ENCODE data around the gene PROKR1. TPM values are rescaled to one million over a fixed set of nuclear protein-coding genes. Genes with fewer than 3 reads are reported as not detected.

Gene PROKR1
- total RNA-seq, 1 donor from 2014 or later: 1.8 TPM

DNA sequence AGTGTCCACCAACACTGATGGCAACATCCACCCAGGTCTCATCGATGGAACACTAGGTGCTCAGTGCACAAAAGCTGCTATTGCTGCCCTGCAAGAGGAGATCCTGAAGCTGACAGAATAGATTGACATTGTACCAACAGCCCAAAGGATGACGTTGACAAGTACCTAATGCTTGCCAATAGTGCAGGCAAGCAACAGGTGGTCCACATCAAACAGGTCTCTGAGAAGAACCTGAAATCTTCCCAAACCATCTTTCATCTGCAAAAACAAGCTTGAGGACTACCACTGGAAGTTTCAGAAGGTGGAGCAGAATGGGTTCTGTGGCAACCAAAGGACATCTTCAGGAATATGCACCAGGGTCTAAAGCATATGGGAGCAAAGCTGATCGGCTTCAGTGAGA lies 15.8 kb upstream of the PROKR1 start:
- H3K36me3 Mint-ChIP-seq: no peaks in the 10 kb centered on the region
- no peaks in the 10 kb centered on the region for H4K20me1 ChIP-seq (ENCODE audit: low read depth)
- H3K27ac ChIP-seq: no peak overlapping the region
- H3K27me3 ChIP-seq: no peaks in the 10 kb centered on the region
- no peak overlapping the region for H3K27ac Mint-ChIP-seq
- DNase-seq (ENCODE audit: low spot score): no peak
- H3K9ac ChIP-seq: no peak overlapping the region
- peaks cover 3% of the 10 kb centered on the region for H3K9me3 Mint-ChIP-seq
- no peaks in the 10 kb centered on the region for H3K36me3 ChIP-seq
- peaks cover 7% of the 10 kb centered on the region for H3K27me3 Mint-ChIP-seq (ENCODE audit: insufficient read depth, low read depth)
- H3F3A ChIP-seq (ENCODE audit: low read depth): no peaks in the 10 kb centered on the region
- no peak overlapping the region for H3K4me2 ChIP-seq
- H3K4me1 ChIP-seq: no peaks in the 10 kb centered on the region
- H3K4me1 Mint-ChIP-seq: no peaks in the 10 kb centered on the region
- H2AFZ ChIP-seq (replicated peaks): no peak overlapping the region
- no peak overlapping the region for H3K4me3 ChIP-seq
- no peak overlapping the region for H3K4me3 Mint-ChIP-seq
- no peaks in the 10 kb centered on the region for H3K79me2 ChIP-seq (ENCODE audit: low read depth)
- TF ChIP-seq EZH2 (IDR thresholded peaks at IDR 0.05) (no peak), EZH2phosphoT487 (IDR thresholded peaks at IDR 0.05) (no peak)
- TF ChIP-seq, protein P1, sequence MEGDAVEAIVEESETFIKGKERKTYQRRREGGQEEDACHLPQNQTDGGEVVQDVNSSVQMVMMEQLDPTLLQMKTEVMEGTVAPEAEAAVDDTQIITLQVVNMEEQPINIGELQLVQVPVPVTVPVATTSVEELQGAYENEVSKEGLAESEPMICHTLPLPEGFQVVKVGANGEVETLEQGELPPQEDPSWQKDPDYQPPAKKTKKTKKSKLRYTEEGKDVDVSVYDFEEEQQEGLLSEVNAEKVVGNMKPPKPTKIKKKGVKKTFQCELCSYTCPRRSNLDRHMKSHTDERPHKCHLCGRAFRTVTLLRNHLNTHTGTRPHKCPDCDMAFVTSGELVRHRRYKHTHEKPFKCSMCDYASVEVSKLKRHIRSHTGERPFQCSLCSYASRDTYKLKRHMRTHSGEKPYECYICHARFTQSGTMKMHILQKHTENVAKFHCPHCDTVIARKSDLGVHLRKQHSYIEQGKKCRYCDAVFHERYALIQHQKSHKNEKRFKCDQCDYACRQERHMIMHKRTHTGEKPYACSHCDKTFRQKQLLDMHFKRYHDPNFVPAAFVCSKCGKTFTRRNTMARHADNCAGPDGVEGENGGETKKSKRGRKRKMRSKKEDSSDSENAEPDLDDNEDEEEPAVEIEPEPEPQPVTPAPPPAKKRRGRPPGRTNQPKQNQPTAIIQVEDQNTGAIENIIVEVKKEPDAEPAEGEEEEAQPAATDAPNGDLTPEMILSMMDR (IDR thresholded peaks at IDR 0.05): no peak
- H3K9me3 ChIP-seq (ENCODE audit: low read depth): peaks cover under 1% of the 10 kb centered on the region

DNA sequence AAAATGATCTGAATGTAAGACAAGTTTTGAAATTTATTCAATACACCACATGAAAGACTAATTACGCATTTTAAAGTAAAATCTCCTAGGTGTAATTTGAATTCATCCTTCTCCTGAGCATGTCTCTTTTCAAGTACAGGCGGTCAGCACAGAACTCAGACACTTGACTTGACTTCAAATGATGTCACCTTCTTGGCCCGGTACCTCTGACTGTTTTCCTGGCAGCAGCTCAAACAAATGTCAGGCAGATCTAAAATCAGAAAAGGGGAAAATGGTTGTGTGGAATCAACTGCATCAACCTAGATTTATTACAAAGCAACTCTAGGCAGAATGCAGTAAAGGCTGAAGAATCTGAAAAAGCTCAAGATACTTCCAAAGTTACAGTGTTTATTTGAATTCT lies 11.4 kb upstream of the PROKR1 start:
- Histone ChIP-seq H3K27ac (no peak overlapping the region), H3K9me3 (ENCODE audit: low read depth) (no peaks in the 10 kb centered on the region), H2AFZ (replicated peaks) (no peak overlapping the region), H3K79me2 (ENCODE audit: low read depth) (no peaks in the 10 kb centered on the region), H3F3A (ENCODE audit: low read depth) (no peaks in the 10 kb centered on the region), H3K4me1 (peaks cover 5% of the 10 kb centered on the region), H3K4me2 (no peak overlapping the region), H3K27me3 (no peaks in the 10 kb centered on the region), H3K9ac (no peak overlapping the region), H3K4me3 (no peak overlapping the region), H4K20me1 (ENCODE audit: low read depth) (no peaks in the 10 kb centered on the region), H3K36me3 (no peaks in the 10 kb centered on the region)
- TF ChIP-seq, protein P1 (IDR thresholded peaks at IDR 0.05): no peak
- TF ChIP-seq EZH2phosphoT487 (IDR thresholded peaks at IDR 0.05) (no peak), EZH2 (IDR thresholded peaks at IDR 0.05) (no peak)
- DNase-seq (ENCODE audit: low spot score): no peak
- Mint-ChIP-seq H3K4me3 (no peak overlapping the region), H3K27me3 (ENCODE audit: insufficient read depth, low read depth) (peaks cover 5% of the 10 kb centered on the region), H3K9me3 (peaks cover 3% of the 10 kb centered on the region), H3K4me1 (peaks cover 7% of the 10 kb centered on the region), H3K27ac (no peak overlapping the region), H3K36me3 (no peaks in the 10 kb centered on the region)

GRCh38 chr2:68637047-68637446 lies 6.3 kb upstream of the PROKR1 start:
- no peak overlapping the region for H3K4me2 ChIP-seq
- no peaks in the 10 kb centered on the region for H3F3A ChIP-seq (ENCODE audit: low read depth)
- H3K9me3 ChIP-seq (ENCODE audit: low read depth): no peaks in the 10 kb centered on the region
- peak overlapping the region; percentile 57 for H3K4me3 Mint-ChIP-seq
- TF ChIP-seq, protein P1 (IDR thresholded peaks at IDR 0.05): no peak
- TF ChIP-seq EZH2phosphoT487 (IDR thresholded peaks at IDR 0.05) (no peak), EZH2 (IDR thresholded peaks at IDR 0.05) (no peak)
- H3K4me3 ChIP-seq: no peak overlapping the region
- H3K27ac Mint-ChIP-seq: peak overlapping the region; percentile 9
- peaks cover 5% of the 10 kb centered on the region for H3K4me1 ChIP-seq
- DNase-seq (ENCODE audit: low spot score): peak; percentile 40
- peaks cover 6% of the 10 kb centered on the region for H3K27me3 Mint-ChIP-seq (ENCODE audit: insufficient read depth, low read depth)
- no peak overlapping the region for H3K9ac ChIP-seq
- H3K36me3 ChIP-seq: no peaks in the 10 kb centered on the region
- no peaks in the 10 kb centered on the region for H3K79me2 ChIP-seq (ENCODE audit: low read depth)
- H3K36me3 Mint-ChIP-seq: no peaks in the 10 kb centered on the region
- peaks cover 7% of the 10 kb centered on the region for H3K27me3 ChIP-seq
- no peaks in the 10 kb centered on the region for H4K20me1 ChIP-seq (ENCODE audit: low read depth)
- peaks cover 13% of the 10 kb centered on the region for H3K4me1 Mint-ChIP-seq
- H2AFZ ChIP-seq (replicated peaks): no peak overlapping the region
- peaks cover 1% of the 10 kb centered on the region for H3K9me3 Mint-ChIP-seq
- no peak overlapping the region for H3K27ac ChIP-seq
